ENCODE measurements around the gene PDE6A.
A peak's percentile ranks its signal among the peaks of the same experiment; 100 is the strongest.

The PDE6A gene

GRCh38 chr5:149944666-149945065 lies at the start of gene PDE6A:
Gene PDE6A (minus strand): TSS chr5:149944793. CDS start chr5:149944673, 120 bp downstream.
- no peak for DNase-seq

GRCh38 chr5:149993471-149993870 lies 48.9 kb upstream of the PDE6A start:
- DNase-seq, result no peak

- peak; percentile 54 for DNase-seq
Observed at GRCh38 chr5:149990518-149991376, 46.2 kb upstream of the PDE6A start.

DNA sequence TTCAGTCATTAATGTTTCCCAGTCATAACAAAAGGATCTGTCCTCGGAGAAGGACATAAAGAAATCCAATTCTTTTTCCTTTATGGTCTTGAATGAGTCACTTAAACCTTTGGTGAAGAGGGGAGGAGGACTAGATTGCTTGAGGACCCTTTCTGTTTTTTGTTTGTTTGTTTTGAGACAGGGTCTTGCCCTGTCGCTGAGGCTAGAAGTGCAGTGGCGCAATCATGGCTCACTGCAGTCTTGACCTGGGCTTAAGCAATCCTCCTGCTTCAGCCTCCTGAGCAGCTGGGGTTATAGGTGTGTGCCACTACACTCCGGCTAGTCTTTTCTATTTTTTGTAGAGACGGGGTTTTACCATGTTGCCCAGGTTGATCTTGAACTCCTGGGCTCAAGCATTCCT lies 43.5 kb upstream of the PDE6A start:
- DNase-seq, result no peak

GRCh38 chr5:149982505-149982904 lies 37.9 kb upstream of the PDE6A start:
- no peak for DNase-seq

DNA sequence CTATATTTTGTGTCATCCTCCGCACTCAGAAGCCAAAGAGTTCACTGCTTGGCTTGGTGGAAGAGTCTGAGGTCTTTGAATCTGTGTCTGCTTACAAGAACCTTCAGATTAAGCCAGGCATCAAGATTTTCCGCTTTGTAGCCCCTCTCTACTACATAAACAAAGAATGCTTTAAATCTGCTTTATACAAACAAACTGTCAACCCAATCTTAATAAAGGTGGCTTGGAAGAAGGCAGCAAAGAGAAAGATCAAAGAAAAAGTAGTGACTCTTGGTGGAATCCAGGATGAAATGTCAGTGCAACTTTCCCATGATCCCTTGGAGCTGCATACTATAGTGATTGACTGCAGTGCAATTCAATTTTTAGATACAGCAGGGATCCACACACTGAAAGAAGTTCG lies 36.6 kb upstream of the PDE6A start:
- no peak for DNase-seq

DNA sequence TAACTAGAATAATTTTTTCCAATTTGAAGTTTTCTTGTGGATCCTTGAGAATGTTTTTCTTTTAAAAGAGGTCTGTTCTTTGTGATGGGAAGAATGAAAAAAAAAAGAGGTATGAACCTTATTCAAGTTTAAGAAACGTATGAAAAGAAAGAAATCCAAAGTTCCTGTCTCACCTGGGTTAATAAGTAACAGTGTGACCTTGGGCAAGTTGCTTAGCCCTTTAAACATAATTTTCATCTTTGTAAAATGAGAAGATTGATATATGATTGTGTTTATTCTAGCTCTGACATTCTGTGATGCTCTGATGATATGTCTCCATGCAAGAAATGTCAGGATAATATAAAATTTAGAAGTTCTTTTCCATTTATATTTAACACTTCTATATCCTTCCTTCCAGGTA lies 35.3 kb upstream of the PDE6A start:
- no peak for DNase-seq

DNA sequence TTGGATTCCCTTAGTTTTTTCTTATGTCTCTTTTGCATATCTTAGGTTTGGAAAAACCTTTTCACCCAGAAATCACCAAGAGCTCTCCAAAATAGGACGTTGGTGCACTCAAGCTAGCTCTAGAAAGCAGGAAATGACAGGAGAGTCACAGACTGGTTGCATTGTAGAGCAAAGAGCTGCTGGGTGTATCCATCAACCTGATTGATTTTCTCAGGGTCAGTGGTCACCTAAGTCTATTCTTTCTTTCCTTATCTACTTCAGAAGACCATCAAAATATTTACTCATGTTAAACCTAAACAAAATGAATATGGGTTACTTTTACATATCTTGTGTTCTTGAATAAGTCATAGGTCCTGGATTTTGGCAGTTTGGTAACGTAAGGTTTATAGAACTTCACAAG lies 30.8 kb upstream of the PDE6A start:
- no peak for DNase-seq

DNA sequence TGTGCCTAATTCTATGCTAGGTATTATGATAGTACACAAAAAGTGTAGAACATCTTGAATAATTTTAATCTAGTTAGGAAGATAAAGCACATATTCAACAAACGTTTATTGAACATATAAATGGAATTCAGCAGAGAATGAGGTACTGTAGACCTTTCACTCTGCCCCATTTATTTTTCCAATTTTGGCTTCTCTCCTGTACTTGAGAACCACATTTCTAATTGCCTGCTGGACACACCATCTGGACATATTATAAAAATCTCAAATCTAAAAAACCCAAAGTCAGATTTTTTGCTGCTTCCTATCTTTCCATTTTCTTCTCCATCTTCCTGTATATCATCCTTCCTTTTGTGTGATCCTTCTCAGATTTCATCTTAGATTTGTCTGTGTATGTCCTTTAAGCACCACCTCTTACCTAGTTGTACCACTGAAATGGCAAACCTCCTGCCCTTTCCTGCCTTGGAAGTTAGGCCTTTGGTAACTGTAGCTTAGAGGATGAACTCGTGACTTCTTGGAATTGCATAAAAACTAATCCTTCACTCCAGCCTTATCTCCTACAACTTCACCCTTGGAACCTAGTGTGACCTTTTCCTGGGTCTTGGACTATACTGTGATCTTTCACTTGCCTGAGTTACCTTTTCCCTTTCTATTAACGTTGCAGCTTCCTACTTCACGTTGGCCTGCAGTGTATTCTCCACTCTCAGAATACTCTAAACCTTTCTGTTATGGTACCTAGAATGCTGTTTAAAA lies 24.8 kb upstream of the PDE6A start:
- no peak for DNase-seq

DNA sequence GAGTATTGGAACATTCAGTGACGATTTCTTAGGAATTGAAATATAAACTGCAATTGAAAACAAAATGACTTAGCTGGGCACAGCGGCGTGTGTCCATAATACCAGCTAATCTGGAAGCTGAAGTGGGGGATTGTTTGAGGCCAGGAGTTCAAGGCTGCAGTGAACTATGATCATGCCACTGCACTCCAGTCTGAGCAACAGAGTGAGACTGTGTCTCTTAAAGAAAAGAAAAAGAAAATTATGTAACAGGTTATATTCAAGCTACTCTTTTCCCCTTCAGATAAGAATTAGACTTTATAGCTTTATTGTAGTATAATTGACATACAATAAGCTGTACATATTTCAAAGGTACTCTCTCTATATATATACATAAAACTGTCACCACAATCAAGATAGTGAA lies 22.4 kb upstream of the PDE6A start:
- DNase-seq, result no peak

GRCh38 chr5:149963729-149964128 lies 19.1 kb upstream of the PDE6A start:
- no peak for DNase-seq

DNA sequence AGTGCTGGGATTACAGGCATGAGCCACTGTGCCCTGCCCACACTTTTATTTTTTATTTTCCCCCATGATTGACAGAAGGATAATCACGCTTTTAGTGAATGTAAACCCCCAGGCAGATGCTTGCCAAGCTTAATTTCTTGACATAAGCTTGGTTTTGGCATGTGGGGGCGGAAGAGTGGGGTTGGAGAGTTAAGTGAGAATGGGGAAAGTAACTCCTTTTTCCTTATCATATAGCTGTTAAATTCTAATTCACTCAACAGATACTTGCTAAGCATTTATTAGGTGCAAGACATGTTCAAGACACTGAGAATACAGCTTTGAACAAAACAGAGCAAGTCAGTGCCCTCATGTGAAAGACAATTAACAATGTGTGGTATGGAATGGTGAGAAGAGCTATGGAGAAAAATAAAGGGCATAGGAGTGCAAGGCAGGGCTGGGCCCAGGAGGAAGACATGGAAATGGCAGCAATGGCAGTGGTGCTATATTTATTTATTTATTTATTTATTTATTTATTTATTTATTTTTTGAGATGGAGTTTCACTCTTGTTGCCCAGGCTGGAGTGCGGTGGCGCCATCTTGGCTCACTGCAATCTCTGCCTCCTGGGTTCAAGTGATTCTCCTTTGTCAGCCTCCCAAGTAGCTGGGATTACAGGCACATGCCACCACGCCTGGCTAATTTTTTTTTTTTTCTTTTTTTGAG lies 18.2 kb upstream of the PDE6A start:
- DNase-seq, result no peak

- DNase-seq, result no peak
Observed at GRCh38 chr5:149961957-149962409, 17.4 kb upstream of the PDE6A start.

GRCh38 chr5:149961186-149961685 lies 16.6 kb upstream of the PDE6A start:
- DNase-seq, result no peak

- peak; percentile 94 for DNase-seq
Observed at GRCh38 chr5:149960272-149961185, 15.9 kb upstream of the PDE6A start, which contains the start of gene SLC26A2. Gene SLC26A2 (plus strand): TSS chr5:149960758. CDS start chr5:149977653, 16,895 bp downstream.

GRCh38 chr5:149959406-149960236 lies 15.0 kb upstream of the PDE6A start:
- peak; percentile 32 for DNase-seq

DNA sequence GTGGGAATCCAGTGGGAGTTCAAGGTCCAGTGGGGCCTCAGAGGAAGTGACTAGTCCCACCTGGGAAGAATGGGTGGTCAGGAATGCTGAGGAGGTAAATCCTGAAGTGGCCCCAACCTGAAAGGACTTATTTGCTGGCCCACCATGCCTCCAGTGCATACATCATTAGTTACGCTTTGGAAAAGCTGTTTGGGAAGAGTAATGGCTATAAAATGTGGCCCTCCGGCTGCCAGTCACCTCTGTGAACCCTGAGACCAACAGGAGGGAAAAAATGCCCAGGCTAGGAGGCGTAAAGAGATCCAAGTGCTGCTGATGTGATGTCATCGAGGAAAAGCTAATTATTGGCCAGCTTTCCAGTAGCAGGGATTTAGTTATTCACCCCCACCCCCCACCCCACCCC lies 13.3 kb upstream of the PDE6A start:
- DNase-seq, result no peak

DNA sequence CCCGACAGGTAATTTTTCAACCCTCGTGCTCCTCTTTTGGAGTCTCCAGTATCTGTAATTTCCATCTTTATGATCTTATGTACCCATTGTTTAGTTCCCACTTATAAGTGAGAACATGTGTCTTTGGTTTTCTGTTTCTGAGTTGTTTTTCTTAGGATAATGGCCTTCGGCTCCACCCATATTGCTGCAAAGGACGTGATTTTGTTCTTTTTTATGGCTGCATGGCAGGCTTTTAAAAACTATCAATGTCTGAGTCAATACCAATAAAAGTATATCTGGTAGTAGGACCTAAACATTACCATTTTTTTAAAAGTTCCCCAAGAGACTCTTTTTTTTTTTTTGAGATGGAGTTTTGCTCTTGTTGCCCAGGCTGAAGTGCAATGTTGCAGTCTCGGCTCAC lies 12.1 kb upstream of the PDE6A start:
- no peak for DNase-seq

DNA sequence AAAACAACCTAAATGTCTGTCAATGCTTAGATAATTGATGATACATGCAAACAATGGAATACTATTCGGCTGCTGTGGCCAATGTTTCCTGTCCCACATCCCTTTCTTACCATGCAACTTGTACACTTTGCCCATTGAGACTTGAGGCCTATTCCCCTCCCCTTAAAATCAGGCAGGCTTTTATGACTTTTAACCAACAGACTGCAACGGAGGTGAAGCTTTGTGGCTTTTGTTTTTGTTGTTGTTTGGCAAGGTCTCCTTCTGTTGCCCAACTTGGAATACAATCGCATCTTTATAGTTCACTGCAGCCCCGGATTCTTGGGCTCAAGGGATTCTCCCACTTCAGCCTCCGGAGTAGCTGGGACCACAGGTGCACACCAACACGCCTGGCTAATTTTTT lies 10.2 kb upstream of the PDE6A start:
- DNase-seq, result no peak

- DNase-seq, result no peak
Observed at GRCh38 chr5:149953436-149954121, 9.0 kb upstream of the PDE6A start.
